LNCAP (cell line): ENCODE measurements around the gene XPO5.

Source experiments
- TF ChIP-seq, protein P1 (sequence below): fragments of 450-650 bp; IDR thresholded peaks from 2 replicates; pipeline ENCODE4 v1.5.1; 2017; ENCODE audit warnings: mild to moderate bottlenecking

XPO5 gene

DNA sequence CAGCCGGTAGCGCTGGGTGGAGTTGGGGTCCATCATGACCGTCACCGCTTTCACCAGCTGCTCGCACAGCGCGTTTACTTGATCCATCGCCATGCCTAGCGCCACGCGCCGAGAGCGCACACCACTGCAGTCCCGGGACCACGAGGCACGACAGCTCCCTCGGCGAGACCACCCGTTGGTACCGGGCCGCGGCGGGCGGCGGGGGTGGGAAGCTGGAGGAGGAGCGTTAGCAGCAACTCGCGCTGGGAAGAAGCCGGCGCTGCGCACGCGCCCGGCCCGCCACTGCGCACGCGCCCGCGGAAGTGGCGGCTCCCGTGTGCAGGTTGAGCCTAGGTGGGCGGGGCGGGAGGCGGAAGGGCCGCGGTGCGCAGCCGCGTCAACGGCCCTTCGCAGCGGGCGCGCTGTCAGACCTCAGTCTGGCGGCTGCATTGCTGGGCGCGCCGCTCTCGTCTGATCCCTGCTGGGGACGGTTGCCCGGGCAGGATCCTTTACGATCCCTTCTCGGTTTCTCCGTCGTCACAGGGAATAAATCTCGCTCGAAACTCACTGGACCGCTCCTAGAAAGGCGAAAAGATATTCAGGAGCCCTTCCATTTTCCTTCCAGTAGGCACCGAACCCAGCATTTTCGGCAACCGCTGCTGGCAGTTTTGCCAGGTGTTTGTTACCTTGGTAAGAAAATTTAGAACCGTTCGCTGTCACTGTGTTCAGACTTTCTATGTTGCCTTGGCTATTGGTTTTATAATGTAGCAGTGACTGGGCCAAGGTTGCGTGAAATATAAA is at the start of gene XPO5, which contains the start of gene POLH:
TSS of gene XPO5 (minus strand) at position 267 of the 780 bp plus-strand sequence. CDS start at position 93, 174 bp downstream.
TSS of gene POLH (plus strand) at position 414 of the 780 bp plus-strand sequence. CDS start 6,135 bp downstream, outside the sequence.
- TF ChIP-seq, protein P1, sequence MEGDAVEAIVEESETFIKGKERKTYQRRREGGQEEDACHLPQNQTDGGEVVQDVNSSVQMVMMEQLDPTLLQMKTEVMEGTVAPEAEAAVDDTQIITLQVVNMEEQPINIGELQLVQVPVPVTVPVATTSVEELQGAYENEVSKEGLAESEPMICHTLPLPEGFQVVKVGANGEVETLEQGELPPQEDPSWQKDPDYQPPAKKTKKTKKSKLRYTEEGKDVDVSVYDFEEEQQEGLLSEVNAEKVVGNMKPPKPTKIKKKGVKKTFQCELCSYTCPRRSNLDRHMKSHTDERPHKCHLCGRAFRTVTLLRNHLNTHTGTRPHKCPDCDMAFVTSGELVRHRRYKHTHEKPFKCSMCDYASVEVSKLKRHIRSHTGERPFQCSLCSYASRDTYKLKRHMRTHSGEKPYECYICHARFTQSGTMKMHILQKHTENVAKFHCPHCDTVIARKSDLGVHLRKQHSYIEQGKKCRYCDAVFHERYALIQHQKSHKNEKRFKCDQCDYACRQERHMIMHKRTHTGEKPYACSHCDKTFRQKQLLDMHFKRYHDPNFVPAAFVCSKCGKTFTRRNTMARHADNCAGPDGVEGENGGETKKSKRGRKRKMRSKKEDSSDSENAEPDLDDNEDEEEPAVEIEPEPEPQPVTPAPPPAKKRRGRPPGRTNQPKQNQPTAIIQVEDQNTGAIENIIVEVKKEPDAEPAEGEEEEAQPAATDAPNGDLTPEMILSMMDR, result no peak

DNA sequence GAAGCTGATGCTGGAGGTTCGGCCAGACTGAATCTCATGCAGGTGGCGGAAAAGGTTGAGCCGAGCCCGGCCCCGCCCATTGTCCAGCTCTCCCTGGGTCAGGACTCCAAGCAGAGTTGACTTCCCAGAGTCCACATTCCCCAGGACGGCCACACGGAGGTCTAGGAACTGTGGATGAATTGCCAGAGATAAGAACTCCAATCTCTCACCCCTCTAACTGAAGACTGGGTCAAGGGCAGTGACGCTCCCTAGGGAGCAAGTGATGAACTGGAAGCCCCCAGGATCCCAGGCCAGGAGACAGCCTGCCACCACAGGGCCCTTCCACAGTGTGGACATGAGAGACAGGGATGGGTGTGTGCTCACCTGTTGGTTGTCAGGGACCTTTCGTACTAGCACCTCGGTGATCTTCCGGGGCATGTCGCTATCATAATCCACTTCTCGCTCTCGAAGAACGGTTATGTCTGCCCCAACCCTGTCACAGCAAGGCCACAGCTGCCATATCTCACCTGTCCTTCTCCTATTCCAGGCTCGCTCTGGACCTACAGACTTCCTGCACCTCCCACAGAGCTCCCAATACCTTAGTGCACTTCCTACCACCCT is 49.7 kb upstream of the XPO5 start:
- TF ChIP-seq, protein P1, result no peak

DNA sequence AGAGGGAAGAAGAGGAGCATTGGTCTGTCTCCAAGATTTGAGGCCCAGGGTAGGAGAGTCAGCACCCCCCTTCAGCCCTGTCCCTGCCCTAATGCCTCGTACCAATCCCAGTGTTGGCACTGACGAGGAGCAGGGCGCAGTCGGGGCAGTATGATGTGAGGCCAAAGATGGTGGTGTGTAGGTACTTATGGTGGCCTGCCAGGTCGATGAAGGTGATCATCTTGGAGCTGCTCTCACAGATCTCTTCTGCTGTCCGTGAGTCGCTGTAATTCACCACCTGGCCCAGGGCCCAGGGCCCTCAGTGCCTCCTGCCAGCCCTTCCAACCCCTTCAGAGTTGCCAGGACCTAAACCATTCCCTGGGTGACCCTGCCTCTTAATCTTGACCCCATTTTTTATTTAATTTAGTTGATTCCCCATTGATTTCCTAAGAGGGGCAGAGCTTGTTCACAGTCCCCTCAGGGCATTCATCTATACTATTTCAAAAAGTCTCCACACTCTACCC is 49.0 kb upstream of the XPO5 start:
- TF ChIP-seq, protein P1, result no peak

DNA sequence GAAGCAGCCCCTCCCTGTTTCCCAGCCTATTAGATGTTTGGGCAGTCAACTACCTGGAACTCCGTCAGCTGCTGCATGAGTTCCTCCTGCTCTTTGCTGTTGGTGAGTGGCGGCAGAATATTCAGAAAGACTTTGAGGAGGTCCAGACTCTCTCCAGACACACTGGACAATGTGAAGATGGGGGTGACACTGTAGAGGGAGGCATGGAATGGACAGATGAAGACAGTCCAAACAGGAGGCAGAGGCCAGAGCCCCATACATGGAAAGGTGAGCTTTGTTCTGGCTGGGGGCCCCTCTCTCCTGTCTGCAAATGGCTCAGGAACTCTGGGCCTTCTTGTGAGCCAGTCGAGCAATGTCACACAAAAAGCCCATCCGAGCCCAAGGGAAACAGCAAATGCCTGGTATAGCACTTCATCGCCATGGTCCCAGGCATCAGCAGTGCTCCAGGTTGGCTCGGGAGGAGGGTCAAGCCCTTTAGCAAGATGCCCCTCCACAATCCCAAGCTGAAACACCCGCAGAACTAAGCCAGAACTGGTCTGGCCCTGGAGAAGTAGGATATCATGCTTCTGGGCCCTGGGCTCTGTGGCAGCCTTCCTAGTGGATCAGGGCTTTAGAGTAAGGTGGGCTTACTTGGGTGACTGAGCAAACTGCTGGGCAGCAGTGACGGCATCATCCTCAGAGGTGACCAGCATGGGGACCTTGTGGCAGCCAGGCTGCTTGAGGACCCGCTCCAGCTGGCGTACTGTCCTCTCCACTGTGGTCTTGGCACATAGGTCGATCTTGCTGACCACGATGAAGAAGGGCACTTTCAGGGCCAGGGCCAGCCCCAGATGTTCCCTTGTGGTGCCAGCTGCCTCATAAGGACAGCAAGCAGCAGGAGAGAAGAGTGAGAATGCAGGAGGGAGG is 48.3 kb upstream of the XPO5 start:
- TF ChIP-seq, protein P1, result no peak

DNA sequence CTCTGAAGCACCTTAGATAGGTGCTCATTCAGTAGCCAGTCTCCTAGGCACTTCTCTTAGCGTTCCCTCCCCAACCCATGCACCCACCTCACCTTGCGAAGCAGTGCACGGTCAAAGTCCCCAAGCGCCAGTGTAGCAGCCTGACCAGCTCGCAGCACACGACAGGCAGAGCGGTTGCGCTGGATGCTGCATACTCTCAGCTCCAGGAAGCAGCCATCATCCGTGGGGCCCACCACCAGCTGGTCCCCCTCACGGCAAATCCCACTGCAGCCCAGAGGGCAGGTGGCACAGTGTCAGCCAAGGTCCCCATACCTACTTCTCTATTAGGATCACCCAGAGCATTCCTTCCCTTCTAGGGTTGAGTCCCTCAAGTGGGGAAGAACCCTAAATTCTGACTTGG is 46.7 kb upstream of the XPO5 start:
- TF ChIP-seq, protein P1, result no peak

DNA sequence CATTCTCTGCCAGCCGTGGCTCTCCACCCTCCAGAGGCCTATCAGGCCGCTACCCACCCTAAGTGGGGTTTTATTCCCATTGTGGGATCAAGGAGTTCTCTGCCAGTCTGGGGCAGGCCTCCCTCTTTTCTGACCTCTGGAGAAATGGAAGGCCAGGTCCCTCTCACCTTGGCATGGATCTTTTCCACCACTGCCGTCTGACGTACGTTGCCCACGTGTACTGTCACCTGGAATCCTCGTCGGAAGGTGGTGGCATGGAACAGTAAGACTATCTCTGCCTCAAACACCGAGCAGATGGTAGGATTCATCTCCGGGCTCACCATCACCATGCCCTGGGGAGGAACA is 46.0 kb upstream of the XPO5 start:
- TF ChIP-seq, protein P1, result no peak
